NCI-H1048 (cell line): Measurements from ENCODE around the gene ACTG1.

Experiments
- DNase-seq: peaks from one replicate; lab custom pipeline; 2025; lab: John Stamatoyannopoulos, UW

The ACTG1 gene

DNA sequence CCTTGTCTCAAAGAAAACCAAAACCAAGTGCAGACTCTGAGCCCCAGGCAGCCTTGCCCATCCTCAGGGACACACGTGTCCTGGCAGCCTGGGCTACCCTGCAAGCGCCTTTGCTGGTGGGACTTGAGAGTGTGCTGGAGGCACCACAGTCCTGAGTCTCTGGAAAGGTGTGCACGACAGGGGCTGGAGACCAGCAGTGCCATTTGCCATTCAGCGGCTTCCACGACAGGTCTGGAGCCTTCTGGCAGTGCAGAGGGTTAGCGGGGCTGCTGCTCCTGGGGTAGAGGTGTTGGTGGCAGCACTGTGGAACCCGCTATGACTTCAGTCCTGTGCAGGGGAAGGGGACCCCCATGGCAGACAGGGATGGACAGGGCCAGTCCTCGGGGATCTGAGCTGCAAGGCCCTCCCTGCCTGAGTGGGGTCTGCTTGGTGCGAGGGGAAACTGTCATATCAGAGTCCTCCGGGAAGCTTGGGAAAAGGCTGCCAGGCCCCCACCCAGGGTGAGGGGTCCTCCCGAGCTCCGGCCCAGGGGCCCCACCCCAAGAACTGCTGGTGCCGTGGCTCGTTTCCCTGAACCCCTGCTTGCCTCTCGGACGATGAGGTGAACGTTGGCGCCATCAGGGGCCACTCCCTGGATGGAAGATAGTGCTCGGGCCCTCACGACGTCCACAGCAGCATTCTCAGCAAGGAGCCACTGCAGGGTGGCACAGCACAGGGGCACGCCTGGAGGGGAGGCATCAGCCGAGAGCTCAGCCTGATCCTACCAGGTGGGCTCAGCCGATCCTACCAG lies 32.8 kb upstream of the ACTG1 start:
- no peak for DNase-seq

GRCh38 chr17:81544281-81544974 lies 31.8 kb upstream of the ACTG1 start:
- DNase-seq, result no peak

DNA sequence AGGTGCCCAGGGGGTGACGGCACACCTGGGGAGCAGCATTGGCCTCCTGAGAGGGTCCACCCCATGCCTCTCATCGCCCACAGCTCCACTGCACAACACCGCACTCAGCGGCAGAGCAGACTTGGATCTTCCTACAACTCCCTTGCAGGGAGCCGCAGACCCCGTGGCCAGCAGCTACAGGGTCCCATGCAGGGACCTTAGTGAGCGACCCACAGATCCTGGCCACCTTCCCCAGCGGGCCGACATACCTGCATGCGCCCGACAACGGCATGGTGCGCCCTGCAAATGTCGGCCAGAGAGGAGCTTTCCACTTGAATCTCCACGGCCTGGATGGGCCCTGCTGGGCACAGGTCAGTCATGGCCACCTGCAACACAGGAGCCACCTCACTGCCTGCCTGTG lies 31.2 kb upstream of the ACTG1 start:
- no peak for DNase-seq

DNA sequence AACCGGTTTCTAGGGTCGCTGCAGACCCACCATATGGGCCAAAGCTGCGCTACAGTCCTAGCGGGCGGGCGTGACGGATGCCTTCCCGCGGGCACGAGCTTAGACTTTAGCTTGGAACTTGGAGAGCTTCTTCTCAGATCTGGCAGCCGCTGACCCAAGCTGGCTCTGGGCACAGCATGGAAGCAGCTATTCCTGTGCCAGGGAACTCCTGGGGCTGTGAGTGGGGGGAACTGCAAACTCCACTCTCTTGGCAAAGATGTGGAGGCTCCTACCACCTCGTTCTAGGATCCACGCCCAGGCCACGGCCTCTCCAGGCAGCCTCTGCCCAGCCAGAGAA lies 30.7 kb upstream of the ACTG1 start:
- DNase-seq, result no peak

GRCh38 chr17:81542431-81543338 lies 30.1 kb upstream of the ACTG1 start:
- no peak for DNase-seq

DNA sequence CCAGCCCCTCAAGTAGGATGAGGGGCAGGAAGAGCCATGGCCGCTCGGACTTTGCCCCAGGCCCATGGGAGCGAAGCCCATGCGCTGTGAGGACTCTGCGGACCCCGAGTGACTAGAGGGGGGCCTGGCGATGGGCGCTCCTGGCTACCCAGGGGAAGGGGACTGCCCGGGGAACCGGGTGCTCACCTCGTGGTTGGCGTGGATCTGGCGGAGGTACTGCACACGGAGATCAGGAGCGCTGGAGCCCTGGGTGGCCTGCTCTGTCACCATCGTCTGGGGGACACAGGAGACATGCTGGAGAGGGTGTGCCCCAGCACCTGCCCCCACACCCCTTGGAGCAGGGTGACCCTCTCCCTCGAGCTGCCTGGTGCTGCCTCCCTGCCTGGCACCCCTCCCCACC lies 28.5 kb upstream of the ACTG1 start:
- DNase-seq, result no peak

DNA sequence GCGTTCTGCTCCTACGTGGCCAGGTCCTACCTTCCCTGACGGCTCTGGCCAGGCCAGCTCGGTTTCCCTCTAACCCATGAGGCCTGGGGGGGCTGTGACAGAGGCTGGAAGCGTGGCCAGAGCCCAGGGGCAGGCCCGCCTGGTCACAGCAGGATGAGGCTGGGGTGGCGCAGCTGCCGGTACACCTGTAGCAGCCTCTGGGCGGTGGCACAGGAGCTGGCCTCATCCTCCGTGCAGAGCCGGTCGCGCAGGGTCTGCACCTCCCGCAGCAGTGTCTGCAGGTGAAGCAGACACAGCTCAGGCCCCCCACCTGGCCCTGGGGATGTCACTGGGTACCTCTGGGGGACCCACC lies 28.1 kb upstream of the ACTG1 start:
- DNase-seq, result no peak

DNA sequence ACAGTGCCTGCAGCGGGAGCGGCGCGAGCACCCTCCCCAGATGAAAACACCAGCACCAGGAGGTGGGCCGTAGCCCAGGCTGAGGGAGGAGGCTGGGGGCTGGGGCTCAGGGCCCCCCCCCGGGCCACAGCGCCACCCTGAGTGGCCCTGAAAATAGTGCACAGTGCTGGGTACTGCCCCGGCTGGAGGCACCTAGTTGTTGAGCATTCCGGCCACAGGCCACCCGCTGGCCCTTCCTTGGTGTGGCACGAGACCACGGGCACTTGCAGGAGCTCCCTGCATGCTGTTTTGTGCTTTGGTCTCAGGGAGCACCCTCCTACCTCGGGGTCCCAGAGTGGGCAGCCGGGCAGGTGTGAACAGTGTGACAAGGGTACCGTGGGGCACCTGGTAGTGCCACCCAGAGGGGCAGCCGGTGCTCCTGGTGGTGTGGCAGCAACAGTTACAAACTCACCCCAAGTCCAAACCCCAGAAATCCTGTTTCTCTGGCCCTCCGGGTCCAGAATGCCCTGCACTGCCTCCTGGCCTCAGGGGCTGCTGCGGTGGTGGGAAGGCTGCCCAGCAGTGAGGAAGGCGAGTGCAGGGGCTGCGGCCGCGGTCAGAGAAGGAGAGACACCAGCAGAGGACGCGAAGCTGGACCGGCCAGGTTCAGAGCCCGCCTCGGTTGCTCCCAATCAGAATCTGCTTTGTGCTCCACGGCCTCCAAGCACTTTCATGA lies 27.5 kb upstream of the ACTG1 start:
- DNase-seq, result no peak

- DNase-seq, result no peak
Measured at GRCh38 chr17:81539571-81539900, 26.9 kb upstream of the ACTG1 start.

DNA sequence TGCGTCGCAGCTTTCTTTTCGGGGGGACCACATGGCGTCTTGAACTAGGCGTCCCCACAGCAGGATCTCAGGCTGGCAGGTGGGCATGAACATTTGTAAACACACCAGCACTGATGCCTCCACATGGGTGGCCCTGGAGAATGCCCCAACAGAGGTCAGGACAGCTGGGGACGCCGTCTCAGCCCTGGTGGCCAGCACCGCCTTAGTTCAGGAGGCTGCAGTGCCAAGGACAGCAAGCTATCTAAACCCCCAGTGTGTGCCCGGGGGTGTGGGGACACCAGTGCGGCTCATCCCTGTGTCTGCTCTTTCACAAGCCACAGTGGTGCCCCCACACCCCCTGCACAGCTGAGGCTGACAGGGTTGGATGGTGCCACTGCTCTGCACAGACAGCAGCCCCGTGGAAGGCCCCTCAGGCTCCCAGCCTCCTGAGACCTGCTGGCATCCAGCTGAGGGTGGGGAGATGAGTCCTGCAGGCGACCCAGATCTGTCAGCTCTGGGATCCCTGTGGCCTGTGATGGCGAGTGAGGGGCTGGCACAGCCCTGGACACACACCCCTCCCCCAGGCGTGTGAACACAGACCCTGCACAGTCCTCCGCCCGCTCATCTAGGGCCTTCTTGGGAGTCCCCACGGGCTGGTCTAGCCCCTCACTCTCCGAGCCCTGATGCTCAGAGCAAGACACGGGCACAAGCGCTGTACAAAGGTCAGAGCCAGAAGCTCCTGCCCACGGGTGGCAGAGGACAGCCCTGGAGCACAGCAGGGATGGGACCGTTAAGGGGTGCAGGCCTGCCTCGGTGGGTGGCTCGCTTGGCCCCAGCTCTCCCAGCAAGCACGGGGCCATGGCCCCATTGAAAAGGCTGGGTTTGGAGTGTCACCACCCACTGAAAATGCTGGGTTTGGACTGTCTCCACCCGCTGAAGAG lies 26.3 kb upstream of the ACTG1 start:
- no peak for DNase-seq

DNA sequence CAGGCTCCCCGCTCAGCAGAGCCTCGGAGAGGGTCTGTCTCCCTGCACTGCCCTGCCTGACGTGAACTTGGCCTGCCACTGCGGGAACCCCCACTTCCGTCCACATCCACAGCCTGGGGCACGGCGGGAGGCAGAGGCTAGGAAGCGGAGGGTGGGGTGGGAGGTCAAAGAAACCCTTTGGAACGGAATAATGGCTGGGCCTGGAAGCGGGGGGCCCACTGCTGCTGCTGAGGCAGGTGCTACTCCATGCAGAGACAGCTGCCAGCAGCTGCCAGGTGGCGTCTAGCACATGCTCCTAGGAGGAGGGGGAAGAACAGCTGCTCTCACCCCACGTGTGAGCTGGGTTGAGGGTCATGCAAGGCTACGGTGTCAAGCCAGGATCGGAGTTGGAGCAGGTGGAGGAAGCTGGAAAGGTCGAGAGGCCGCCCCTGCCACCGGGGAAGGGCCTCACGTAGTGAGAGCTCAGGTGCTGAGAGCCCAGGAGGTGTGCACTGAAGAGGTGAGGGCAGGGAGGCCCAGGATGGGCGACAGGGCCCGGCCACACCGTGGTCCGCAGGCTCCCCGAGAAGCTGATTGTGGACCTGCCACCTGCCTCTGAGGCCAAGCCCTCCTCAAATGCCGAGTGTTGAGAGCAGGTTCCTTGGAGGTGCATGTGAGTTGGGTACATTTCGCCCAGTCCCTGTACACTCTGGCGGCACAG lies 25.4 kb upstream of the ACTG1 start:
- DNase-seq, result no peak

DNA sequence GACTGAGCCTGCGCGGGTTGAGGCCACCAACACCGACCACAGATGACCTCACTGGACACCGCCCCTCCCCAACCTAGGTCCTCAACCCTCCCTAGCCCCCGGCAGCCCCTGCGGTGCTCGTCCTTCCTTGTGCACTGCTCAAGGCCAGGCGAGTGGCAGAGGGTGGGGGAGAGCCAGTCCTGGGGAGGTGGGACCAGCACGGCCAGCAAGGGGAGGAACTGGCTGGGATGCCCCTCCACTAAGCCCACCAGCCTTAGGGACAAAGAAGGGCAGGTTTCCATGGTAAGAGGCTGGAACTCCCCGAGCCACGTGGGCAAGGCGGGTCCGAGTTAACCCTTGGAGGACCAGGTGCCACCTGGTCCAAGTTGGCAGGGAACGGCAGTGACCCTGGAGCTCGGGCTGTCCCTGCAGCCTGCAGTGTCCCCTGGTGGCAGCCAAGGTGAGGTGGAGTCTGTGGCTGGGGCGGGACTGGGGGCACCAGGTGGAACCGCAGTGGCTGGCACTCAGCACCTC lies 24.8 kb upstream of the ACTG1 start:
- no peak for DNase-seq

GRCh38 chr17:81536299-81537290 lies 24.0 kb upstream of the ACTG1 start:
- DNase-seq, result no peak

DNA sequence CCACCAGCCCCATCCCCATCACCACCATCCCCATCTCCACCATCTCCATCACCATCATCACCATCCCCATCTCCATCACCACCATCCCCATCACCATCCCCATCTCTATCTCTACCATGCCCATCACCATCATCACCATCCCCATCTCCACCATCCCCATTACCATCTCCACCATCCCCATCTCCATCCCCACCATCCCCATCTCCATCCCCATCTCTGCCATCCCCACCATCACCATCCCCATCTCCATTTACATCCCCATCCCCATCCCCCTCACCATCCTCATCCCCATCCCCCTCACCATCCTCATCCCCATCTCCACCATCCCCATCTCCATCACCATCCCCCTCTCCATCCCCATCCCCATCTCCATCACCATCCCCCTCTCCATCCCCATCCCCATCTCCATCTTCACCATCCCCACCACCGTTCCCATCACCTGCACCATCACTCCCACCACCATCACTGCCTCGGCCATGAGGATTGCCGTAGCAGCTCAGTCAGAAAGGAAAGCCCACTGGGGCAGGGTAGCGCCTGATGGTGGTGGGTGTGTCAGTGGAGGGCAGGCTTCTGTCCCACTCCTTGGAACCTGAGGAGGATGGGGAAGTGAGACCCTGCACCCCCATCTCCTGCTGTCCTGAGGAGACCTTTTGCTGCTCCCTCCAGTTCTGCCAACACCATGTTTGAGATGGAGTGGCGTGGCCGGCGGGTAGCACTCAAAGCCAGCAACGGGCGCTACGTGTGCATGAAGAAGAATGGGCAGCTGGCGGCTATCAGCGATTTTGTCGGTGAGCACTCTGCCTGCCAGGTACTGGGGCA lies 23.1 kb upstream of the ACTG1 start:
- DNase-seq, result no peak

GRCh38 chr17:81535007-81535328 lies 22.4 kb upstream of the ACTG1 start:
- DNase-seq, result no peak

DNA sequence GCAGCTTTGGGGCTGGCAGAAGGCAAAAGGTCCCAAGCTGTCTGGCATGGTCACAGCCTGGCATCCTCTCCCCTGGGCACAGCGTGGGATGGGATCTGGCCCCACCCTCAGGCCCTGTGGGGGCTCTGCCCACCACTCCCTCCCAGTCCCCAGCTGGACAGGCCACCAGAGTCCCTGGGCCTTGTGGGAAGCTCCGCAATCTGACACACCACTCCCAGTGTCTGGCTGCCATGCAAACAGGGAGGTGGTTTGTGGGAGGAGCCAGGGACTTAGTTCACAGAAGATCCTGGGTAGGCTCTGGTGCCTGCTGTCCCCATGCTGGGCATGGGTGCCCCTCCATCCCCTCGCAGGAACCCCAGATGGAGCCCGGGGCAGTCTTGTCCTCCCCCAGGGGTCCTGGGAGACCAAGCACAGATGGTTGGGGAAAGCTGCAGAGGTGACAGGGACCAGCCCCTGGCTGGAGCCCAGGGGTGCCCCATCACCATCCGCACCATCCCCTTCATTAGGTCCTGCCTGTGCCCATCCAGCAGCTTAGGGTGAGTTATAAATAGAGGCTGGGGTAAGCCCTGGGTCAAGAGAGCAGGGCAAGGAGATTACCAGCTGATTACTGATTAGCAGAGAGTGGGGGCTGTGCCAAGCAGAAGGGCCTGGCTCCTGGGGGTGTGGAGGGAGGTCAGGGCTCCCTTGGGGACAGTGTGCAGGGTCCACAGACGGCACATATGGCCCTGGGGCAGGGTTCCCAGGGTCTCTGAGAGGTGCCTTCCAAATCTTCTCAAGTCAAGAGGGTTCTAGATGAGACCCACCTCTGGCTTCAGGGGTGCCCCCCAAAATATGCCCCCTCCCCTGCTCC lies 21.8 kb upstream of the ACTG1 start:
- no peak for DNase-seq

GRCh38 chr17:81533339-81534141 lies 20.9 kb upstream of the ACTG1 start:
- DNase-seq, result no peak
